Chondrocyte (in vitro differentiated cells): ENCODE data around the gene PPM1B. TPM values are rescaled to one million over a fixed set of nuclear protein-coding genes. Genes with fewer than 3 reads are reported as not detected.

Experiments
- DNase-seq: peaks from one replicate; pipeline ENCODE4 v3.0.0; 2021; ENCODE audit warnings: mixed read lengths, low spot score
- H3K27ac Mint-ChIP-seq: one replicate; pipeline ENCODE4 v1.8.0; 2021; ENCODE audit warnings: mild to moderate bottlenecking, moderate library complexity, mixed read lengths; ENCODE audit not compliant: unreplicated experiment
- H3K27me3 Mint-ChIP-seq: 2 replicates; pipeline ENCODE4 v1.8.0; 2021; ENCODE audit warnings: low read depth, mixed read lengths
- H3K36me3 Mint-ChIP-seq: 2 replicates; pipeline ENCODE4 v1.8.0; 2021; ENCODE audit warnings: low read depth, mixed read lengths
- H3K4me1 Mint-ChIP-seq: 2 replicates; pipeline ENCODE4 v1.8.0; 2021; ENCODE audit warnings: low read depth, mild to moderate bottlenecking, mixed read lengths
- H3K4me3 Mint-ChIP-seq: one replicate; pipeline ENCODE4 v1.8.0; 2021; ENCODE audit warnings: mild to moderate bottlenecking, moderate library complexity, mixed read lengths; ENCODE audit not compliant: unreplicated experiment
- H3K9me3 Mint-ChIP-seq: 2 replicates; pipeline ENCODE4 v1.8.0; 2021; ENCODE audit warnings: low read depth, mixed read lengths
- long read RNA-seq: library from polyadenylated mRNA; stranded (forward); transcript quantifications from one replicate; pipeline ENCODE4 v2.0.0, GENCODE V29; 2021
- total RNA-seq: library from RNA; stranded (reverse); gene quantifications from 3 replicates; pipeline ENCODE4 v1.2.1, GENCODE V29; 2021
- TF ChIP-seq, protein P1 (sequence below): fragments of 200-600 bp; sonication (generic); IDR thresholded peaks from 2 replicates; pipeline ENCODE4 v1.5.0; 2021; ENCODE audit warnings: antibody characterized with exemption, mild to moderate bottlenecking, moderate library complexity

PPM1B gene
- total RNA-seq, result 31.9 to 32.6 TPM (median 32.5 TPM) in 3 replicates
- long read RNA-seq, transcript PPM1B-204 (6 exons, 3,877 nt), result minor isoform, 25 of 97 reads
- long read RNA-seq, transcript PPM1B-201 (6 exons, 2,606 nt), result major isoform, 61 of 97 reads
- long read RNA-seq, partial matches to known transcripts, result 1 of 97 reads
- long read RNA-seq, other reads (novel, unspliced or antisense), result 8 of 97 reads

DNA sequence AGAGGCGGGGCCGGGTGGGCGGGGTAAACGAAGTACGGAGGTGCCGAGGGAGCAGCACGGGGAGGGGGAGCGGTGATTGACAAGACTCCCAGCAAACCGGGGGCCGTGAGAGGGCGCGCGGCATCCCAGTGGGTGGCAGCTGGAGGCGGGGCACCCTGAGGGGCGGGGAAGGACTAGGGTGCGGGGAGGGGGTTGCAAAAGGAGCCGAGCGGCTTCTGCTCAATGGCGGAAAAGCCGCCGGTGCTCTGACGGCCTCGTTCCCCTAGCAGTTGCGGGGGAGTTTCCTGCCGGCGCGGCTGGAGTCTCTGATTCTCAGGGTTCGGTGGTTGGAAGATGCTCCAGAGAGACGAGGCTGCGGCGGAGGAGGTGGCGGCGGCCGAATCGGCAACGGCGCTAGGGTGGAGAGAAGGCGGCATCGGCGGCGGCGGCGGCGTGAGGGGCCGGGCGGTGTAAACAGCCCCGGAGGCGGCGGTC is at the start of gene PPM1B:
Gene PPM1B, plus strand, starts transcription at position 195 of the 474 bp plus-strand sequence. CDS start 32,325 bp downstream, outside the sequence.
- TF ChIP-seq, protein P1, sequence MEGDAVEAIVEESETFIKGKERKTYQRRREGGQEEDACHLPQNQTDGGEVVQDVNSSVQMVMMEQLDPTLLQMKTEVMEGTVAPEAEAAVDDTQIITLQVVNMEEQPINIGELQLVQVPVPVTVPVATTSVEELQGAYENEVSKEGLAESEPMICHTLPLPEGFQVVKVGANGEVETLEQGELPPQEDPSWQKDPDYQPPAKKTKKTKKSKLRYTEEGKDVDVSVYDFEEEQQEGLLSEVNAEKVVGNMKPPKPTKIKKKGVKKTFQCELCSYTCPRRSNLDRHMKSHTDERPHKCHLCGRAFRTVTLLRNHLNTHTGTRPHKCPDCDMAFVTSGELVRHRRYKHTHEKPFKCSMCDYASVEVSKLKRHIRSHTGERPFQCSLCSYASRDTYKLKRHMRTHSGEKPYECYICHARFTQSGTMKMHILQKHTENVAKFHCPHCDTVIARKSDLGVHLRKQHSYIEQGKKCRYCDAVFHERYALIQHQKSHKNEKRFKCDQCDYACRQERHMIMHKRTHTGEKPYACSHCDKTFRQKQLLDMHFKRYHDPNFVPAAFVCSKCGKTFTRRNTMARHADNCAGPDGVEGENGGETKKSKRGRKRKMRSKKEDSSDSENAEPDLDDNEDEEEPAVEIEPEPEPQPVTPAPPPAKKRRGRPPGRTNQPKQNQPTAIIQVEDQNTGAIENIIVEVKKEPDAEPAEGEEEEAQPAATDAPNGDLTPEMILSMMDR, result no peak
- Mint-ChIP-seq H3K4me1 (peaks cover 34% of the 10 kb centered on the region), H3K4me3 (peak within 1 kb of the TSS; percentile 87), H3K36me3 (no peaks in the 10 kb centered on the region), H3K27ac (peak within 1 kb of the TSS; percentile 99), H3K27me3 (no peaks in the 10 kb centered on the region), H3K9me3 (peaks cover 5% of the 10 kb centered on the region)
- peak; percentile 99 for DNase-seq

DNA sequence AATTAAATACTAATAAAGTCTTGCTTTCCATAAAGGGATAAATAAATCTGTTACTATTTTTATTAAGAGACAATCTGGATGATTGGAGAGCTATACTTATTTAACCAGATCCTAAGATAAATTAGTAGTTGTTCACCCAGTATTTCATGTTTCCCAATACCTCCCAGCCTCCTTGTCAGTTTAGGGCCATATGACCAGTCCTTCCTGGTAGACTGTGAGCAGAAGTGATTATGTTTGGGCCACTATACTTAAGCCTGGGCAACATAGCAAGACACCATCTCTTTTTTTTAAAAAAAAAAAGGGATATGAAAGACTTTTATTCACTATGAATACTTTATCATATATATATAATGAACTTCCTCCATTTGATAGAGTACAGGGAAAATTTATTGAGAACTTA is 48.8 kb upstream of the PPM1B start:
- no peak overlapping the region for H3K4me3 Mint-ChIP-seq
- peaks cover 4% of the 10 kb centered on the region for H3K4me1 Mint-ChIP-seq
- H3K27me3 Mint-ChIP-seq, result peaks cover 2% of the 10 kb centered on the region
- no peaks in the 10 kb centered on the region for H3K9me3 Mint-ChIP-seq
- H3K27ac Mint-ChIP-seq, result no peak overlapping the region
- no peaks in the 10 kb centered on the region for H3K36me3 Mint-ChIP-seq
- no peak for DNase-seq
- TF ChIP-seq, protein P1, result no peak

- Mint-ChIP-seq H3K4me3 (no peak overlapping the region), H3K9me3 (no peaks in the 10 kb centered on the region), H3K27ac (no peak overlapping the region), H3K36me3 (no peaks in the 10 kb centered on the region), H3K27me3 (peaks cover 2% of the 10 kb centered on the region), H3K4me1 (peaks cover 4% of the 10 kb centered on the region)
- TF ChIP-seq, protein P1, result no peak
- no peak for DNase-seq
Observed at GRCh38 chr2:44120428-44120827, 48.2 kb upstream of the PPM1B start.

GRCh38 chr2:44121899-44122298 is 46.8 kb upstream of the PPM1B start:
- Mint-ChIP-seq H3K9me3 (no peaks in the 10 kb centered on the region), H3K36me3 (no peaks in the 10 kb centered on the region), H3K4me3 (no peak overlapping the region), H3K4me1 (peaks cover 4% of the 10 kb centered on the region), H3K27me3 (no peaks in the 10 kb centered on the region), H3K27ac (no peak overlapping the region)
- DNase-seq, result no peak
- TF ChIP-seq, protein P1, result no peak

- H3K9me3 Mint-ChIP-seq, result no peaks in the 10 kb centered on the region
- no peak for DNase-seq
- no peak overlapping the region for H3K27ac Mint-ChIP-seq
- no peaks in the 10 kb centered on the region for H3K27me3 Mint-ChIP-seq
- H3K4me1 Mint-ChIP-seq, result peaks cover 4% of the 10 kb centered on the region
- no peaks in the 10 kb centered on the region for H3K36me3 Mint-ChIP-seq
- TF ChIP-seq, protein P1, result no peak
- H3K4me3 Mint-ChIP-seq, result no peak overlapping the region
Observed at GRCh38 chr2:44124500-44124899, 44.2 kb upstream of the PPM1B start.
